ENCODE results near the gene ZNF423. TPM values are rescaled to one million over a fixed set of nuclear protein-coding genes. Genes with fewer than 3 reads are reported as not detected.

Gene ZNF423
- total RNA-seq, 4 donors from 2014 or later, result 7.0 to 19.7 (median 8.4) TPM

DNA sequence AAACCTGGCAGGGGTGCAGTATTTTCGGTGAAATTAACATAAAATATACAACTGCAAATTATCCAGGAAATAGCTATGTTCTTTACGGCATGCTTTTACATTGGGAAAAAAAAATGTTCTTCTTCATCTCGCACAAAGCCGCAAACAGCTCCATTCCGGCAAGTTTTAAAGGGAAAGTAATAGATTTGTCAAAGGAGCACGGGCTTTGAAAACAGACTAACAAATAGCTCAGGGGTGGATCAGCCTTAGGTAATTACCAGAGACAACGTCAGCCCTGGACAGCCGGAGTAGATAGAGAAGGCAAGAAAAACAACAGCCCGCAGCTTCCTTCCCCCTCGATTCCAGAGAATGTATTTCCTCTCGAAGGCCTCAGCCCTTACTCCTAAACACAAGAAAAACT, 259.8 kb downstream of the ZNF423 start:
- Histone ChIP-seq H3K4me1 (peaks cover 0 to 39% (median 8%) of the 10 kb centered on the region in 3 donors), H3K27me3 (no peaks in the 10 kb centered on the region), H3K27ac (peak overlapping the region in 3 of 4 donors; percentile 58 to 71 (median 61)), H3K9me3 (no peaks in the 10 kb centered on the region), H3K36me3 (no peaks in the 10 kb centered on the region), H3K4me3 (peak overlapping the region; percentile 15 to 38)
- ATAC-seq, result peak; percentile 29
- 3 to 5% methylated on average over 11 of the region's 11 CpGs for WGBS, 2 donors (ENCODE audit: low coverage in 1 of 2)
- TF ChIP-seq POLR2AphosphoS5 (IDR thresholded peaks at IDR 0.05) (no peak), POLR2A (IDR thresholded peaks at IDR 0.05) (no peak), CTCF (IDR thresholded peaks at IDR 0.05) (no peak), EP300 (IDR thresholded peaks at IDR 0.05) (no peak)

DNA sequence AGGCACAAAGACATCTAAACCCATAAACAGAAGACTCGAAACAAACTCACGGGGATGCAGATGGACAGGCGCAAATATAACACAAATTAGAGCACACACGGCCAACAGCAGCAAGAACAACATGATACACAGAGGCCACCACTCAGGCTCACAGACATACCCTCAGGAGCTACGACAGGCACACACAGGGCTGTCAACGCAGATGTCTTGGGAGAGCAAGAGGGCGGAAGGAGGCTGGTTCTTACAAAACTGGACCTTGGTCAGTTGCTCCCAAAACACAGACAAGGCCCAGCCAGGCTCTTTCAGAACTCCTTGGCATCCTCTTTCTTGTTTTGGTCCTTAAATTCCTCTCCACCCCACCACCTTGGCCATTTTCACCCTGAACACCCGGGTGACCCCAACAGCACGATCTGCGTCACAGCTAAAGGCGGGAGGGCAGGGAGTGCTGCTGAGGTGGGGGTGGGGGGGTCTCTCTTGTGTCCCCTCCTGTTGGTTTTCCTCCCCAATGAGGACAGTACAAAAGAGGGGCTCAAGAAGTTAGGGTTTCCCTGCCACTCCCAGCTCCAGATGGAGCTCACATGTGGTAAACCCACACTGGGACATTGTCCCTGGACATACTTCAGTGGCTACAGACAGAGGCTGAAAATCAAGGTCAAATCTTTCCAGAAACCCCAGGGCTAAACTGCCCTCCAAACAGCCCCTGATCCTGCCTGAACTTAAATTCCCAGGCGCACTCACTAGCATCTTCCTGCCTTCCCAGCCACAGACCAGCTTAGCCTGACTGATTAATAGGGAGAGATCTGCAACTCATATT, 261.0 kb downstream of the ZNF423 start:
- Histone ChIP-seq H3K27ac (peak overlapping the region in 2 of 4 donors; percentile 41 to 71), H3K27me3 (no peaks in the 10 kb centered on the region), H3K36me3 (no peaks in the 10 kb centered on the region), H3K4me1 (peaks cover 0 to 39% (median 8%) of the 10 kb centered on the region in 3 donors), H3K4me3 (no peak overlapping the region), H3K9me3 (no peaks in the 10 kb centered on the region)
- no peak for TF ChIP-seq POLR2AphosphoS5 (IDR thresholded peaks at IDR 0.05)
- no peak for TF ChIP-seq CTCF (IDR thresholded peaks at IDR 0.05)
- TF ChIP-seq EP300 (IDR thresholded peaks at IDR 0.05), result no peak
- no peak for TF ChIP-seq POLR2A (IDR thresholded peaks at IDR 0.05)
- ATAC-seq, result no peak
- 96 to 100% methylated on average over 2 to 7 of the region's 12 CpGs for WGBS, 2 donors (ENCODE audit: low coverage in 1 of 2)

DNA sequence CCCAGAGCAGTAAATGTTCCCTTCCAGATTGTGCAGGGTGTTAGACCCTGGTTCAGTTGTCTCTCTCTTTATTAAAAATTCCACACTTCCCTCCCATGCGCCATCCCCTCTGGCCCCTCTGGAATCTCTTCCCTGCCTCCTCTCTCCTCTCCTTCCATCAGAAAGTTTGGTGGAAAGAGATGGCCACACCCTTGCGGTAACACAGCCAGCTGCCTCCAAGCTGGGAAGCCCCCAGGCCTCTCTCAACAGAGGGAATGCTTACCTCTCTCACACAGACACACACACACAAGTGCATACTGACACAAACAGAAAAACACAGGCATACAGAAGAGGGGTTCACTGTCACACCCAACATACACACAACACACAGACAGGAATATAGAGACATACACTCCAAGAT, 261.8 kb downstream of the ZNF423 start:
- WGBS, 2 donors (ENCODE audit: low coverage in 1 of 2), result no CpG with 5 or more reads among the region's 2 CpGs
- H3K4me3 ChIP-seq, result no peak overlapping the region
- H3K4me1 ChIP-seq, result peaks cover 0 to 39% (median 8%) of the 10 kb centered on the region in 3 donors
- no peak overlapping the region for H3K27ac ChIP-seq
- no peak for ATAC-seq
- H3K27me3 ChIP-seq, result no peaks in the 10 kb centered on the region
- H3K9me3 ChIP-seq, result no peaks in the 10 kb centered on the region
- no peaks in the 10 kb centered on the region for H3K36me3 ChIP-seq
- TF ChIP-seq POLR2A (IDR thresholded peaks at IDR 0.05), result no peak

DNA sequence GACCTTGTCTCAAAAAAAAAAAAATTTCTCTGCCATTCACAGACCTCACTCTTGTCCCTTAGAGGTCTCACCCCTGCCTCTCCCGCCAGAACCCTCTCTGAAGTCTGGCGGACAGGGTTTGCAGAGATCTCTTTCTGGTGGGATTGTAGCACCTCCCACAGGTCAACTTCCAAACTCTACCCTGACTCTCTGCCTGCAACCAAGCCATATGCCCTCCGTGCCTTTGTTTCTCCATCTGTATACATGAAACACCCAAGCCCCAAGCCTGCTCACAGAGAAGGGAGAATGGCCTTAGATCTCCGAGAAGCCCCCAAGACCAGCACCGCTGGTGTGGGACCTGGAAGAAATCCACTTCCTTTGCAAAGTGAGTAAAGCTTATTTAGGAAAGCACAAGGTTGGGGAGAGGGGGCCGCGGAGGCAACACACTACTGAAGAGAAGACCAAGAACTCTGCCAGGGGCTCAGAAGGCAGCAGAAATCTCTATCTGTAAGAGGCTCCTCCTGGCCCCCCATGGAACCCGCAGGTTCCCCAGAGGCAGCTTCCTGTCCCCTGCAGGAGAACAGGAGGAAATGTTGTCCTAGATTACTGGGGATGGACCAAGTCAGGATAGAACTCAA, 262.4 kb downstream of the ZNF423 start:
- Histone ChIP-seq H3K4me1 (peaks cover 0 to 39% (median 8%) of the 10 kb centered on the region in 3 donors), H3K27ac (no peak overlapping the region), H3K9me3 (no peaks in the 10 kb centered on the region), H3K27me3 (no peaks in the 10 kb centered on the region), H3K36me3 (no peaks in the 10 kb centered on the region), H3K4me3 (no peak overlapping the region)
- 63 to 70% methylated on average over 1 to 2 of the region's 8 CpGs for WGBS, 2 donors (ENCODE audit: low coverage in 1 of 2)
- TF ChIP-seq CTCF (IDR thresholded peaks at IDR 0.05) (no peak), POLR2A (IDR thresholded peaks at IDR 0.05) (no peak)
- no peak for ATAC-seq

- H3K27ac ChIP-seq, result no peak overlapping the region
- TF ChIP-seq POLR2AphosphoS5 (IDR thresholded peaks at IDR 0.05) (no peak), EP300 (IDR thresholded peaks at IDR 0.05) (no peak), CTCF (IDR thresholded peaks at IDR 0.05) (peak in 3 of 4 experiments; percentile 62 to 72 (median 66))
- no peak overlapping the region for H3K4me3 ChIP-seq
- no peaks in the 10 kb centered on the region for H3K36me3 ChIP-seq
- 67 to 70% methylated on average over 5 of the region's 13 CpGs for WGBS, 2 donors (ENCODE audit: low coverage in 1 of 2)
- ATAC-seq, result no peak
- H3K9me3 ChIP-seq, result no peaks in the 10 kb centered on the region
- H3K4me1 ChIP-seq, result peaks cover 0 to 42% (median 8%) of the 10 kb centered on the region in 3 donors
- H3K27me3 ChIP-seq, result no peaks in the 10 kb centered on the region
Observed at GRCh38 chr16:49592546-49593423, 263.1 kb downstream of the ZNF423 start.
